Posterior cingulate gyrus (tissue), 11 donors: ENCODE measurements around the gene FOXP1.
"Not testable (repeated sequence)": the region's sequence is repeated elsewhere in the genome, so short reads cannot be mapped to it uniquely, and the experiment has no call there.

Experiments
- DNase-seq, 10 donors: peaks; one replicate each; pipeline versions ENCODE4 v3.0.0 to v3.0.0-alpha.2; 2020 to 2021; ENCODE audit warnings: mixed read lengths in 3 of 10
- intact Hi-C: fragments of 100-400 bp; cut with DNase I; formaldehyde crosslinking; loops from one replicate; pipeline ENCODE4 v1.15.1; 2023

FOXP1 gene

GRCh38 chr3:71442652-71443042, 140.9 kb downstream of the FOXP1 start:
- intact Hi-C loops = no loop called here
- DNase-seq = no peak

GRCh38 chr3:71441925-71442651, 141.4 kb downstream of the FOXP1 start:
- DNase-seq = no peak
- intact Hi-C loops = no loop called here

- peak in 1 of 10 donors; percentile 36 for DNase-seq
- intact Hi-C loops = no loop called here
Measured at GRCh38 chr3:71441217-71441924, 142.2 kb downstream of the FOXP1 start.

GRCh38 chr3:71438904-71439303, 144.6 kb downstream of the FOXP1 start:
- intact Hi-C loops = no loop called here
- peak in 1 of 10 donors; percentile 62 for DNase-seq

GRCh38 chr3:71438071-71438685, 145.3 kb downstream of the FOXP1 start:
- DNase-seq = no peak
- intact Hi-C loops = no loop called here

GRCh38 chr3:71436337-71436736, 147.2 kb downstream of the FOXP1 start:
- DNase-seq = no peak

GRCh38 chr3:71435836-71436235, 147.7 kb downstream of the FOXP1 start:
- DNase-seq, intact Hi-C loops: not testable (repeated sequence)

More at GRCh38 chr3:71436337-71436736, 147.2 kb downstream of the FOXP1 start:
- intact Hi-C loops = no loop called here

GRCh38 chr3:71433631-71434030, 149.9 kb downstream of the FOXP1 start:
- intact Hi-C loops = no loop called here
- peak in 1 of 10 donors; percentile 59 for DNase-seq

- intact Hi-C loops = no loop called here
- DNase-seq = peak in 1 of 10 donors; percentile 66
Measured at GRCh38 chr3:71432044-71432975, 151.2 kb downstream of the FOXP1 start.

GRCh38 chr3:71430941-71431552, 152.5 kb downstream of the FOXP1 start:
- peak in 1 of 10 donors; percentile 67 for DNase-seq
- intact Hi-C loops = no loop called here

GRCh38 chr3:71429597-71429988, 153.9 kb downstream of the FOXP1 start:
- intact Hi-C loops = no loop called here
- no peak for DNase-seq

- intact Hi-C loops = no loop called here
- peak in 1 of 10 donors; percentile 73 for DNase-seq
Measured at GRCh38 chr3:71428841-71429596, 154.5 kb downstream of the FOXP1 start.

- no peak for DNase-seq
- intact Hi-C loops = no loop called here
Measured at GRCh38 chr3:71425491-71426071, 157.9 kb downstream of the FOXP1 start.

- DNase-seq = no peak
Measured at GRCh38 chr3:71423151-71423906, 160.2 kb downstream of the FOXP1 start.

GRCh38 chr3:71421820-71422566, 161.5 kb downstream of the FOXP1 start:
- intact Hi-C loops = no loop called here
- no peak for DNase-seq

More at GRCh38 chr3:71423151-71423906, 160.2 kb downstream of the FOXP1 start:
- intact Hi-C loops = no loop called here

- intact Hi-C loops = no loop called here
- no peak for DNase-seq
Measured at GRCh38 chr3:71421475-71421819, 162.1 kb downstream of the FOXP1 start.

- DNase-seq = no peak
- intact Hi-C loops = no loop called here
Measured at GRCh38 chr3:71419369-71419768, 164.2 kb downstream of the FOXP1 start.

GRCh38 chr3:71417791-71418190, 165.7 kb downstream of the FOXP1 start:
- intact Hi-C loops = no loop called here
- DNase-seq = no peak
